Measurements from ENCODE around the gene ADAMTS17. TPM values are rescaled to one million over a fixed set of nuclear protein-coding genes. Genes with fewer than 3 reads are reported as not detected.

ADAMTS17 gene
- total RNA-seq, 1 experiment from 2014 or later = 1.6 TPM

DNA sequence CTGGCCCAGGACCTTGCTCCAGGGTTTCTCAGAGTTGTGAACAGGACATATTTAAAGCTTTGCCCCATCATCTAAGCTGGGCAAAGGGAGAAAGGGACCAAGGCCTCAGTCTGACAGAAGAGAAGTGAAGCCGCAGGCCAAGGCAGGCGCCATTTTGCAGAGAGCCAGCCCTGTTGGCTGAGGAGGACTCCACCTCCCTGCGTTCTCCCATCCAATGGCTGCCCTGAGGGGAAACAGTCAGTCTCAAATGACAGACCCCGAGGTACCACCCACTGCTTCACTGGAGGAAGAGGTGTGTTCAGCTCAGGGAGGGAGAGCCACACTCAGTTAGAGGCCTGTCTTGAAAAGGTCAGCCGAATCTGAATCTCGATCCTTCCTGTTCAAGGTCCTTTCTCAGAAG, 86.1 kb downstream of the ADAMTS17 start:
- intact Hi-C loops (cut with micrococcal nuclease; ENCODE audit: unreplicated experiment) = no loop called here
- no peak for DNase-seq (ENCODE audit: low read depth, low spot score)
- ChIA-PET POLR2A (no interaction called here), CTCF (no interaction called here)
- Histone ChIP-seq H3K9me3 (ENCODE audit: control insufficient read depth, insufficient read depth, low read depth, low read length) (no peaks in the 10 kb centered on the region), H3K4me1 (ENCODE audit: control insufficient read depth, insufficient read depth, low read length) (no peaks in the 10 kb centered on the region), H3K36me3 (ENCODE audit: control insufficient read depth, insufficient read depth, low read length) (no peaks in the 10 kb centered on the region), H3K27ac (ENCODE audit: low read length) (no peak overlapping the region), H3K4me3 (ENCODE audit: low read depth in 2 of 2, low read length in 2 of 2) (no peak overlapping the region), H3K27me3 (ENCODE audit: control insufficient read depth, insufficient read depth, low read length) (no peaks in the 10 kb centered on the region)
- no TSS peak for BruUV-seq (replicated peaks)
- in situ Hi-C loops (cut with HindIII; ENCODE audit: low pct_unique_long_range_greater_than_20kb, low sequenced_read_pairs) = no loop called here
- no peak for TF ChIP-seq POLR2AphosphoS5 (IDR thresholded peaks at IDR 0.05; ENCODE audit: low read depth, low read length)
- TF ChIP-seq, protein P1, sequence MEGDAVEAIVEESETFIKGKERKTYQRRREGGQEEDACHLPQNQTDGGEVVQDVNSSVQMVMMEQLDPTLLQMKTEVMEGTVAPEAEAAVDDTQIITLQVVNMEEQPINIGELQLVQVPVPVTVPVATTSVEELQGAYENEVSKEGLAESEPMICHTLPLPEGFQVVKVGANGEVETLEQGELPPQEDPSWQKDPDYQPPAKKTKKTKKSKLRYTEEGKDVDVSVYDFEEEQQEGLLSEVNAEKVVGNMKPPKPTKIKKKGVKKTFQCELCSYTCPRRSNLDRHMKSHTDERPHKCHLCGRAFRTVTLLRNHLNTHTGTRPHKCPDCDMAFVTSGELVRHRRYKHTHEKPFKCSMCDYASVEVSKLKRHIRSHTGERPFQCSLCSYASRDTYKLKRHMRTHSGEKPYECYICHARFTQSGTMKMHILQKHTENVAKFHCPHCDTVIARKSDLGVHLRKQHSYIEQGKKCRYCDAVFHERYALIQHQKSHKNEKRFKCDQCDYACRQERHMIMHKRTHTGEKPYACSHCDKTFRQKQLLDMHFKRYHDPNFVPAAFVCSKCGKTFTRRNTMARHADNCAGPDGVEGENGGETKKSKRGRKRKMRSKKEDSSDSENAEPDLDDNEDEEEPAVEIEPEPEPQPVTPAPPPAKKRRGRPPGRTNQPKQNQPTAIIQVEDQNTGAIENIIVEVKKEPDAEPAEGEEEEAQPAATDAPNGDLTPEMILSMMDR (IDR thresholded peaks at IDR 0.05) = no peak
- no peak for TF ChIP-seq SIN3A (IDR thresholded peaks at IDR 0.05; ENCODE audit: borderline replicate concordance, insufficient read depth, low read depth, low read length)
- ATAC-seq = no peak

DNA sequence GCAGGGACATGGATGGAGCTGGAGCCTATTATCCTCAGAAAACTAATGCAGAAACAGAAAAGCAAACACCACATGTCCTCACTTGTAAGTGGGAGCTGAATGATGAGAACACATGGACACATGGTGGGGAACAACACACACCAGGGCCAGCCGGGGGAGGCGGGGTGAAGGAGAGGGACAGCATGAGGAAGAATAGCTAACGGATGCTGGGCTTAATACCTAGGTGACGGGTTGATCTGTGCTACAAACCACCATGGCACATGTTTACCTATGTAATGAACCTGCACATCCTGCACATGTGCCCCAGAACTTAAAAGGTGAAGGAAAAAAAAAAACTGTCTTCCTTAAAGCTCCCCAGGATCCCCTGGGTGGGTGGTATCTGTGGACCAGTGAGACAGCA, 87.1 kb downstream of the ADAMTS17 start:
- ChIA-PET POLR2A (no interaction called here), CTCF (no interaction called here)
- DNase-seq (ENCODE audit: low read depth, low spot score) (no peak), ATAC-seq (no peak)
- in situ Hi-C loops (cut with HindIII; ENCODE audit: low pct_unique_long_range_greater_than_20kb, low sequenced_read_pairs) = no loop called here
- H3K27ac ChIP-seq (ENCODE audit: low read length) = no peak overlapping the region
- no TSS peak for BruUV-seq (replicated peaks)
- no peak overlapping the region for H3K4me3 ChIP-seq (ENCODE audit: low read depth in 2 of 2, low read length in 2 of 2)
- H3K36me3 ChIP-seq (ENCODE audit: control insufficient read depth, insufficient read depth, low read length) = no peaks in the 10 kb centered on the region
- TF ChIP-seq TCF7L2 (IDR thresholded peaks at IDR 0.05; ENCODE audit: low read depth, low read length) (no peak), POLR2AphosphoS5 (IDR thresholded peaks at IDR 0.05; ENCODE audit: low read depth, low read length) (no peak), SIN3A (IDR thresholded peaks at IDR 0.05; ENCODE audit: borderline replicate concordance, insufficient read depth, low read depth, low read length) (no peak)
- TF ChIP-seq, protein P1 (IDR thresholded peaks at IDR 0.05) = no peak
- TF ChIP-seq, protein P2, sequence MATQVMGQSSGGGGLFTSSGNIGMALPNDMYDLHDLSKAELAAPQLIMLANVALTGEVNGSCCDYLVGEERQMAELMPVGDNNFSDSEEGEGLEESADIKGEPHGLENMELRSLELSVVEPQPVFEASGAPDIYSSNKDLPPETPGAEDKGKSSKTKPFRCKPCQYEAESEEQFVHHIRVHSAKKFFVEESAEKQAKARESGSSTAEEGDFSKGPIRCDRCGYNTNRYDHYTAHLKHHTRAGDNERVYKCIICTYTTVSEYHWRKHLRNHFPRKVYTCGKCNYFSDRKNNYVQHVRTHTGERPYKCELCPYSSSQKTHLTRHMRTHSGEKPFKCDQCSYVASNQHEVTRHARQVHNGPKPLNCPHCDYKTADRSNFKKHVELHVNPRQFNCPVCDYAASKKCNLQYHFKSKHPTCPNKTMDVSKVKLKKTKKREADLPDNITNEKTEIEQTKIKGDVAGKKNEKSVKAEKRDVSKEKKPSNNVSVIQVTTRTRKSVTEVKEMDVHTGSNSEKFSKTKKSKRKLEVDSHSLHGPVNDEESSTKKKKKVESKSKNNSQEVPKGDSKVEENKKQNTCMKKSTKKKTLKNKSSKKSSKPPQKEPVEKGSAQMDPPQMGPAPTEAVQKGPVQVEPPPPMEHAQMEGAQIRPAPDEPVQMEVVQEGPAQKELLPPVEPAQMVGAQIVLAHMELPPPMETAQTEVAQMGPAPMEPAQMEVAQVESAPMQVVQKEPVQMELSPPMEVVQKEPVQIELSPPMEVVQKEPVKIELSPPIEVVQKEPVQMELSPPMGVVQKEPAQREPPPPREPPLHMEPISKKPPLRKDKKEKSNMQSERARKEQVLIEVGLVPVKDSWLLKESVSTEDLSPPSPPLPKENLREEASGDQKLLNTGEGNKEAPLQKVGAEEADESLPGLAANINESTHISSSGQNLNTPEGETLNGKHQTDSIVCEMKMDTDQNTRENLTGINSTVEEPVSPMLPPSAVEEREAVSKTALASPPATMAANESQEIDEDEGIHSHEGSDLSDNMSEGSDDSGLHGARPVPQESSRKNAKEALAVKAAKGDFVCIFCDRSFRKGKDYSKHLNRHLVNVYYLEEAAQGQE (IDR thresholded peaks at IDR 0.05; ENCODE audit: insufficient read depth in 1 of 2, low read depth in 2 of 2, low read length in 1 of 2) = no peak
- no peaks in the 10 kb centered on the region for H3K4me1 ChIP-seq (ENCODE audit: control insufficient read depth, insufficient read depth, low read length)
- intact Hi-C loops (cut with micrococcal nuclease; ENCODE audit: unreplicated experiment) = no loop called here
- no peaks in the 10 kb centered on the region for H3K9me3 ChIP-seq (ENCODE audit: control insufficient read depth, insufficient read depth, low read depth, low read length)
- no peaks in the 10 kb centered on the region for H3K27me3 ChIP-seq (ENCODE audit: control insufficient read depth, insufficient read depth, low read length)
